Measurements from ENCODE around the gene SLC22A23.

DNA sequence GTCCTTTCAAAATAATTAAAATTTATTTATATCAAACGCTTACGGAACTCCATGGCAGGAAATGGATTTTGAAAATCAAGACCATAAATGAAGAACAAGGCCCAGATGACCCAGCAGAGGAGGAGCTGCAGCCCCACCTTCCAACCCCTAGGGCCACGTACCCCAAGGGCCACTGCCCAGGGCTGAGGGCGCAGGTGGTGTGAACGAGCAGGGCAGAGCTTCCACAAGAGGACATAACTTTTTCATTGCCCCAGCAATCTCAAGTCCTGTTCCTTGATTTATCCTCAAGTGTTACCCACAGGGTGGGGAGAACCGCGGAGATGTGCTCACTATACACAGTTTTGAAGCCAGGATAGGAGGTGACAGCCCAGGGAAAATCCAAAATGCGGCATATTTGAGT lies 155.3 kb downstream of the SLC22A23 start:
- TF ChIP-seq, protein P1, sequence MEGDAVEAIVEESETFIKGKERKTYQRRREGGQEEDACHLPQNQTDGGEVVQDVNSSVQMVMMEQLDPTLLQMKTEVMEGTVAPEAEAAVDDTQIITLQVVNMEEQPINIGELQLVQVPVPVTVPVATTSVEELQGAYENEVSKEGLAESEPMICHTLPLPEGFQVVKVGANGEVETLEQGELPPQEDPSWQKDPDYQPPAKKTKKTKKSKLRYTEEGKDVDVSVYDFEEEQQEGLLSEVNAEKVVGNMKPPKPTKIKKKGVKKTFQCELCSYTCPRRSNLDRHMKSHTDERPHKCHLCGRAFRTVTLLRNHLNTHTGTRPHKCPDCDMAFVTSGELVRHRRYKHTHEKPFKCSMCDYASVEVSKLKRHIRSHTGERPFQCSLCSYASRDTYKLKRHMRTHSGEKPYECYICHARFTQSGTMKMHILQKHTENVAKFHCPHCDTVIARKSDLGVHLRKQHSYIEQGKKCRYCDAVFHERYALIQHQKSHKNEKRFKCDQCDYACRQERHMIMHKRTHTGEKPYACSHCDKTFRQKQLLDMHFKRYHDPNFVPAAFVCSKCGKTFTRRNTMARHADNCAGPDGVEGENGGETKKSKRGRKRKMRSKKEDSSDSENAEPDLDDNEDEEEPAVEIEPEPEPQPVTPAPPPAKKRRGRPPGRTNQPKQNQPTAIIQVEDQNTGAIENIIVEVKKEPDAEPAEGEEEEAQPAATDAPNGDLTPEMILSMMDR (IDR thresholded peaks at IDR 0.05), result no peak
- TF ChIP-seq POLR2A (IDR thresholded peaks at IDR 0.05) (no peak), EP300 (IDR thresholded peaks at IDR 0.05) (no peak), POLR2AphosphoS5 (IDR thresholded peaks at IDR 0.05) (no peak)

All from stomach (tissue), 4 donors.